Endothelial cell of umbilical vein (primary cell): ENCODE data around the gene SLC5A11. TPM values are rescaled to one million over a fixed set of nuclear protein-coding genes. Genes with fewer than 3 reads are reported as not detected.

Experiments used
- BruUV-seq: library from RNA; stranded (reverse); fragments of 400-500 nt; replicated peaks from 2 replicates; lab custom pipeline; 2021; lab: Mats Ljungman, UMichigan
- CTCF ChIA-PET: fragments of 300-600, 350-600 bp; sonication (Branson Sonifier 250); formaldehyde crosslinking; loops from one replicate; lab custom pipeline; 2021; ENCODE audit warnings: antibody characterized with exemption, inconsistent platforms; lab: Charles Lee
- POLR2A ChIA-PET: fragments of 300-600, 350-600 bp; sonication (Branson Sonifier 250); formaldehyde crosslinking; loops from one replicate; lab custom pipeline; 2021; ENCODE audit warnings: antibody characterized with exemption, inconsistent platforms; lab: Charles Lee
- DNase-seq: peaks from one replicate; pipeline ENCODE4 v3.0.0-alpha.2; 2011; ENCODE audit warnings: low read depth, low spot score
- FAIRE-seq: peaks from 2 replicates; lab custom pipeline; 2011; peaks lifted over from hg19 to GRCh38; lab: Jason Lieb, UNC
- H2AFZ ChIP-seq: 2 replicates; pipeline ENCODE4 v1.6.0; 2012; ENCODE audit warnings: low read depth, low read length, control low read depth, inconsistent platforms
- H3K27ac ChIP-seq: 2 replicates; pipeline ENCODE4 v1.5.1; 2011; ENCODE audit warnings: low read depth, mild to moderate bottlenecking, control low read depth, low read length, moderate library complexity; ENCODE audit not compliant: insufficient read depth
- H3K27me3 ChIP-seq, 2 experiments: 2 replicates each; pipeline versions ENCODE4 v1.6.0 to v1.6.1; 2011; ENCODE audit warnings: low read length in 2 of 2, mixed read lengths in 1 of 2; ENCODE audit not compliant: control insufficient read depth in 2 of 2, insufficient read depth in 2 of 2
- H3K36me3 ChIP-seq, 2 experiments: 2 replicates in 1 of 2; 3 replicates in 1 of 2; pipeline ENCODE4 v1.5.1; 2011; ENCODE audit warnings: low read length in 2 of 2, mild to moderate bottlenecking in 1 of 2, moderate library complexity in 1 of 2; ENCODE audit not compliant: control insufficient read depth in 2 of 2, insufficient read depth in 2 of 2; ENCODE audit errors: extremely low read depth in 1 of 2
- H3K4me1 ChIP-seq: 3 replicates; pipeline ENCODE4 v1.5.1; 2011; ENCODE audit warnings: mild to moderate bottlenecking, low read length; ENCODE audit not compliant: control insufficient read depth, insufficient read depth; ENCODE audit errors: extremely low read depth
- H3K4me2 ChIP-seq: 2 replicates; pipeline ENCODE4 v1.6.1; 2011; ENCODE audit warnings: low read length, control low read depth, mixed read lengths; ENCODE audit not compliant: insufficient read depth
- H3K4me3 ChIP-seq, 3 experiments: fragments of 200-600 bp in 1 of 3; sonication (generic), shearing (Covaris generic) in 1 of 3; replicated peaks in 1 of 3; 2 replicates each; pipeline ENCODE4 v1.5.1; 2011 to 2016; ENCODE audit warnings: control low read depth in 3 of 3, low read length in 3 of 3, mild to moderate bottlenecking in 2 of 3, inconsistent platforms in 1 of 3, low read depth in 1 of 3, moderate library complexity in 1 of 3; ENCODE audit not compliant: insufficient read depth in 1 of 3
- H3K79me2 ChIP-seq: 2 replicates; pipeline ENCODE4 v1.6.0; 2012; ENCODE audit warnings: low read length, inconsistent platforms; ENCODE audit not compliant: control insufficient read depth, insufficient read depth
- H3K9ac ChIP-seq: replicated peaks from 2 replicates; pipeline ENCODE3; 2011; ENCODE audit warnings: low read length, control low read depth; ENCODE audit not compliant: insufficient read depth; ENCODE audit errors: extremely low read depth
- H3K9me1 ChIP-seq: replicated peaks from 3 replicates; pipeline ENCODE4 v1.6.0; 2011; ENCODE audit warnings: mild to moderate bottlenecking, low read length; ENCODE audit not compliant: control insufficient read depth, insufficient read depth; ENCODE audit errors: extremely low read depth
- H3K9me3 ChIP-seq: replicated peaks from 2 replicates; pipeline ENCODE4 v1.5.1; 2012; ENCODE audit warnings: low read length, inconsistent platforms; ENCODE audit not compliant: control insufficient read depth, insufficient read depth
- H4K20me1 ChIP-seq: replicated peaks from 2 replicates; pipeline ENCODE3; 2011; ENCODE audit warnings: mild to moderate bottlenecking, low read length; ENCODE audit not compliant: control insufficient read depth, insufficient read depth; ENCODE audit errors: extremely low read depth
- EZH2 ChIP-seq: IDR thresholded peaks from 2 replicates; pipeline ENCODE4 v1.6.1; 2012; ENCODE audit warnings: borderline replicate concordance, low read depth, mild to moderate bottlenecking, moderate library complexity, low read length, inconsistent platforms; ENCODE audit not compliant: severe bottlenecking
- FOS ChIP-seq: IDR thresholded peaks from 2 replicates; pipeline ENCODE4 v1.6.1; 2011; ENCODE audit warnings: mild to moderate bottlenecking, low read length, moderate library complexity, borderline replicate concordance; ENCODE audit not compliant: insufficient read depth
- GATA2 ChIP-seq: IDR thresholded peaks from 2 replicates; pipeline ENCODE4 v1.7.0; 2011; ENCODE audit warnings: low read depth, mild to moderate bottlenecking, moderate library complexity, mixed read lengths, low read length; ENCODE audit not compliant: insufficient read length, insufficient read depth
- JUN ChIP-seq: IDR thresholded peaks from 2 replicates; pipeline ENCODE4 v1.6.1; 2011; ENCODE audit warnings: borderline replicate concordance, low read depth; ENCODE audit not compliant: insufficient read length, insufficient read depth
- MYC ChIP-seq: IDR thresholded peaks from one replicate; pipeline ENCODE4 v1.6.1; 2011; ENCODE audit warnings: mild to moderate bottlenecking, low read depth, low read length
- POLR2A ChIP-seq: IDR thresholded peaks from 2 replicates; pipeline ENCODE4 v1.6.1; 2012; ENCODE audit warnings: low read depth, mild to moderate bottlenecking, control low read depth, low read length
- POLR2AphosphoS5 ChIP-seq: IDR thresholded peaks from 2 replicates; pipeline ENCODE4 v1.6.1; 2012; ENCODE audit warnings: low read depth, mild to moderate bottlenecking, control low read depth, low read length, moderate library complexity; ENCODE audit not compliant: insufficient read depth
- dilution Hi-C: fragments of 300-500 bp; cut with MboI; formaldehyde crosslinking; loops from one replicate; pipeline ENCODE4 v1.15.0; 2019; ENCODE audit warnings: low sequenced_read_pairs; ENCODE audit not compliant: extremely low pct_ligation_motif_present
- intact Hi-C: fragments of 100-400 bp; cut with micrococcal nuclease; formaldehyde crosslinking; loops from one replicate; pipeline ENCODE4 v1.10.0; 2022
- polyA plus RNA-seq, 4 experiments: library from polyadenylated mRNA; depleted of rRNA in 3 of 4; stranded (reverse) in 3 of 4; unstranded in 1 of 4; fragments of >200 nt; gene quantifications; 2 replicates each; pipeline versions ENCODE4 v1.2.1 to v1.2.3, GENCODE V29; 2011 to 2012; ENCODE audit warnings: missing spikeins in 1 of 4
- total RNA-seq: library from RNA; stranded (reverse); gene quantifications from 2 replicates; pipeline ENCODE4 v1.2.3, GENCODE V29; 2021
- TF ChIP-seq, protein P1 (sequence below), 2 donors: IDR thresholded peaks; 1 replicate in 1 of 2; 2 replicates in 1 of 2; pipeline ENCODE4 v1.5.1; 2011; ENCODE audit warnings: low read length in 2 of 2, mild to moderate bottlenecking in 2 of 2, moderate library complexity in 2 of 2, control low read depth in 1 of 2, inconsistent platforms in 1 of 2, low read depth in 1 of 2; ENCODE audit not compliant: insufficient read depth in 1 of 2; ENCODE audit errors: extremely low read depth in 1 of 2
- TF ChIP-seq, protein P2 (sequence below): IDR thresholded peaks from 2 replicates; pipeline ENCODE4 v1.6.1; 2011; ENCODE audit not compliant: insufficient read depth, insufficient read length

The SLC5A11 gene
- total and polyA plus RNA-seq, 2 donors (not counting 3 experiments of a cell fraction or from before 2014, with no cell fraction given) = 0.12 TPM; not detected in 1

DNA sequence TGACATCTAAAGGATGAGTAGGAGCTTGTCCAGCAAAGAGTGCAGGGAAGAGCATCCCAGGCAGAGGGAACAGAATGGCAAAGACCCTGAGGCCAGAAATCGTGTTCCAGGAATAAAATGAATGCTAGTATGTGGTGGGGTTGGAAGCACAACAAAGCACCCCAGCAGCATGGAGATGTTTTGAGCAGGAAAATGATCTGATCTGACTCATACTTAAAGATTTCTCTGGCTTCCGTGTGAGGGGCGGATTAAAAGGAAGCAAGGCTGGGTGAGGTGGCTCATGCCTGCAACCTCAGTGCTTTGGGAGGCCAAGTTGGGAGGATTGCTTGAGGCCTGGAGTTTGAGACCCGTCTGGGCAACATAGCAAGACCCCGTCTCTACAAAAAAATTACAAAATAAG, 2.3 kb downstream of the SLC5A11 start:
- POLR2A ChIA-PET = no interaction called here
- Histone ChIP-seq H3K36me3 (no peaks in the 10 kb centered on the region), H3K4me3 (no peak overlapping the region), H4K20me1 (no peaks in the 10 kb centered on the region), H3K27me3 (no peaks in the 10 kb centered on the region), H3K9me3 (no peaks in the 10 kb centered on the region), H2AFZ (no peak overlapping the region), H3K9me1 (no peaks in the 10 kb centered on the region), H3K27ac (peak overlapping the region; percentile 33), H3K79me2 (no peaks in the 10 kb centered on the region), H3K4me1 (peaks cover 30% of the 10 kb centered on the region), H3K9ac (no peak overlapping the region), H3K4me2 (no peak overlapping the region)
- TF ChIP-seq MYC = no peak
- peak; percentile 84 for TF ChIP-seq FOS
- TF ChIP-seq POLR2A = no peak
- peak; percentile 47 for TF ChIP-seq JUN
- peak; percentile 73 for TF ChIP-seq GATA2
- peak; percentile 49 for TF ChIP-seq POLR2AphosphoS5
- TF ChIP-seq, protein P1, sequence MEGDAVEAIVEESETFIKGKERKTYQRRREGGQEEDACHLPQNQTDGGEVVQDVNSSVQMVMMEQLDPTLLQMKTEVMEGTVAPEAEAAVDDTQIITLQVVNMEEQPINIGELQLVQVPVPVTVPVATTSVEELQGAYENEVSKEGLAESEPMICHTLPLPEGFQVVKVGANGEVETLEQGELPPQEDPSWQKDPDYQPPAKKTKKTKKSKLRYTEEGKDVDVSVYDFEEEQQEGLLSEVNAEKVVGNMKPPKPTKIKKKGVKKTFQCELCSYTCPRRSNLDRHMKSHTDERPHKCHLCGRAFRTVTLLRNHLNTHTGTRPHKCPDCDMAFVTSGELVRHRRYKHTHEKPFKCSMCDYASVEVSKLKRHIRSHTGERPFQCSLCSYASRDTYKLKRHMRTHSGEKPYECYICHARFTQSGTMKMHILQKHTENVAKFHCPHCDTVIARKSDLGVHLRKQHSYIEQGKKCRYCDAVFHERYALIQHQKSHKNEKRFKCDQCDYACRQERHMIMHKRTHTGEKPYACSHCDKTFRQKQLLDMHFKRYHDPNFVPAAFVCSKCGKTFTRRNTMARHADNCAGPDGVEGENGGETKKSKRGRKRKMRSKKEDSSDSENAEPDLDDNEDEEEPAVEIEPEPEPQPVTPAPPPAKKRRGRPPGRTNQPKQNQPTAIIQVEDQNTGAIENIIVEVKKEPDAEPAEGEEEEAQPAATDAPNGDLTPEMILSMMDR (IDR thresholded peaks at IDR 0.05; ENCODE audit: extremely low read depth in 1 of 2, insufficient read depth in 1 of 2, low read depth in 1 of 2, low read length in 2 of 2) = no peak
- TF ChIP-seq EZH2 = no peak
- TF ChIP-seq, protein P2, sequence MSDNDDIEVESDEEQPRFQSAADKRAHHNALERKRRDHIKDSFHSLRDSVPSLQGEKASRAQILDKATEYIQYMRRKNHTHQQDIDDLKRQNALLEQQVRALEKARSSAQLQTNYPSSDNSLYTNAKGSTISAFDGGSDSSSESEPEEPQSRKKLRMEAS = no peak
- FAIRE-seq (peak; percentile 93), DNase-seq (peak; percentile 56)
- BruUV-seq = no TSS peak
- CTCF ChIA-PET = no interaction called here
- intact Hi-C loops = no loop called here
- dilution Hi-C loops = no loop called here
